ELF-1 (cell line): ENCODE data around the gene RARS2.

Source experiments
- DNase-seq: peaks from one replicate; pipeline ENCODE4 v3.0.0-alpha.2; 2016; ENCODE audit warnings: low read depth, low spot score

Gene RARS2

GRCh38 chr6:87573307-87574024 lies 16.3 kb downstream of the RARS2 start:
- DNase-seq, result no peak

GRCh38 chr6:87572883-87573282 lies 16.9 kb downstream of the RARS2 start:
- DNase-seq, result no peak

- DNase-seq, result no peak
These were observed 17.8 kb downstream of the RARS2 start for GRCh38 chr6:87572021-87572420.

- DNase-seq, result no peak
These were observed 28.8 kb downstream of the RARS2 start for GRCh38 chr6:87561017-87561416.

- DNase-seq, result no peak
These were observed 31.3 kb downstream of the RARS2 start for GRCh38 chr6:87558446-87558845.

GRCh38 chr6:87555506-87555905 lies 34.3 kb downstream of the RARS2 start:
- DNase-seq, result no peak

- no peak for DNase-seq
These were observed 36.5 kb downstream of the RARS2 start for GRCh38 chr6:87553159-87553765.

- DNase-seq, result no peak
These were observed 38.0 kb downstream of the RARS2 start for GRCh38 chr6:87551799-87552198.

GRCh38 chr6:87544474-87544735 lies 45.4 kb downstream of the RARS2 start:
- no peak for DNase-seq

GRCh38 chr6:87543696-87544473 lies 45.9 kb downstream of the RARS2 start:
- no peak for DNase-seq

- no peak for DNase-seq
These were observed 48.0 kb downstream of the RARS2 start for GRCh38 chr6:87541744-87542143.

- DNase-seq, result no peak
These were observed 48.7 kb downstream of the RARS2 start for GRCh38 chr6:87541041-87541440.

GRCh38 chr6:87540539-87540938 lies 49.2 kb downstream of the RARS2 start:
- DNase-seq, result no peak

- DNase-seq, result peak; percentile 1
These were observed 50.2 kb downstream of the RARS2 start for GRCh38 chr6:87539554-87539953.

GRCh38 chr6:87538510-87539260 lies 51.1 kb downstream of the RARS2 start:
- DNase-seq, result no peak

- no peak for DNase-seq
These were observed 55.3 kb downstream of the RARS2 start for GRCh38 chr6:87534377-87535047.

- DNase-seq, result no peak
These were observed 60.6 kb downstream of the RARS2 start for GRCh38 chr6:87529221-87529620.

GRCh38 chr6:87522686-87523085 lies 67.1 kb downstream of the RARS2 start:
- DNase-seq, result no peak

GRCh38 chr6:87518453-87518852 lies 71.3 kb downstream of the RARS2 start:
- no peak for DNase-seq

- DNase-seq, result no peak
These were observed 75.0 kb downstream of the RARS2 start for GRCh38 chr6:87514831-87515230.

- DNase-seq, result no peak
These were observed 85.3 kb downstream of the RARS2 start for GRCh38 chr6:87504441-87504840.
